ENCODE results near the gene OR4D2.

OR4D2 gene

DNA sequence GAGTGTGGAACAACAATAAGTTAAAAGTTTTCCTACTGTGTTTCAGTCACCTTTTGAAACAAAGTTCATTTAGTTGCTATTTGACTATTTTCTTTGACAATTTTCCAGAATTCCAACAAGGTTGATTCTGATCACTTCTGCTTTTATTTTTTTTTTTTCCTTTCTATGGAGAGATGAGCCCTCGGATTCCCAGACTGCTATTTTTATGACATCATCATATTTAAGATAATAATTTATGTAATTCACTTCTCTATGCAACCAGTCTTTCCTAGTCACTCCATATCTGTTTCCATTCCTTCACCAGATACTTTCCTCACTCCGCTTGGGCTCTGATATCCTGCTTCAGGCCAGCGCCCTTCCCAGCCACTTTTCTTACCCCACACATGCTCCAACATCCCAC is 8.1 kb downstream of the OR4D2 start:
- DNase-seq (ENCODE audit: low spot score) = no peak

DNA sequence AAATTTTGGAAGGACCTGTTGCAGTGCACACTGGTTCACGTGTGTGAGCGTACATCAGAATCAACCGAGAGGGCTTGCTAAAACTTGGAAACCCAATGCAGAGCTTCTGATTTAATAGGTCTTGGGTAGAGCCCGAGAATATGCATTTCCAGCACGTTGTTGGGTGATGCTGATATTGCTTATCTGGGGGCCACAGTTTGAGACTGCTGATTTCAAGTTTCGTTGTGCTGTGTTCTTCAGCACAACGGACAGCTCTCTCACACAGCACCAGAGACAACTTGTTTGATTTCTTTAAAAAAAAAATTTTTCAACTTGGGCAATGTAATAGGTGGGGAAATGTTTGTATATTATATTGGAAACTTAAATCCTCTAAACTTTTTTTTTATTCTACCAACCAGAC is 9.4 kb downstream of the OR4D2 start:
- no peak for DNase-seq (ENCODE audit: low spot score)

DNA sequence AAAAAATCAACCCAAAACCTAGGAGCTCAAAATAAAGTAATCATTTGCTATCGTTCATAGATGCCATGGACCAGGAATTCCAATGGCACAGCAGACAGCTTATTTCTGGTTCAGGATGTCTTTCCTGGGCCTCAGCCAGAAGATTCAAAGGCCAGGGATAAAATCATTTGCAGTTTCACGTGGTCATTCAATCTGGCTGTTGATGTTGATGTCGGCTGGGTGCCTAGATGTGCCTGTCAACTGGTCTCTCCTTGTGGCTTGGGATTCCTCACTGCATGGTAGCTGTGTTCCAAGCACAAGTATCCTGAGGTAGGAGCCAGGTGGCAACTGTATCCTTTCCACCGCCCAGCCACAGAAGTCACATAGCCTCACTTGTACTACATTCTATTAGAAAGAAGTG is 15.0 kb downstream of the OR4D2 start:
- DNase-seq (ENCODE audit: low spot score) = no peak

DNA sequence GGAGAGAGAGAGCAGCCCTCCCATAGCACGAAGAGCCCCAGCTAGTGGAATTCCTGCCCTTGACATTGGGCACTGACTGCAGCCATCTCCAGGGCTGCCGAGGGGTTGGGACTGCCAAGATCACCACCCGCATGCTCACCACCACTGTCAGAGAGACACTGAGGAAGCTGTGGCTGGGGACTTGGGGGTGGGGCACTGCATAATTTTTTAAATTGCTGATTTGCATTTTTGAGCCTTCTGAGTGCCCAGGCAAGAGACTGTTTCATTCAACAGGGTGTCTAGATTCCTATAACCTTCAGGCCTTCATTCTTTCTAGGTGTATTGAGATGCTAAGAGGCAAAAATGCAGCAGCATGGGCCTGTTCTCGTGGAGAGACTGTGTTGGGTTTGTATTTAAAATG is 16.7 kb downstream of the OR4D2 start:
- DNase-seq (ENCODE audit: low spot score) = no peak

DNA sequence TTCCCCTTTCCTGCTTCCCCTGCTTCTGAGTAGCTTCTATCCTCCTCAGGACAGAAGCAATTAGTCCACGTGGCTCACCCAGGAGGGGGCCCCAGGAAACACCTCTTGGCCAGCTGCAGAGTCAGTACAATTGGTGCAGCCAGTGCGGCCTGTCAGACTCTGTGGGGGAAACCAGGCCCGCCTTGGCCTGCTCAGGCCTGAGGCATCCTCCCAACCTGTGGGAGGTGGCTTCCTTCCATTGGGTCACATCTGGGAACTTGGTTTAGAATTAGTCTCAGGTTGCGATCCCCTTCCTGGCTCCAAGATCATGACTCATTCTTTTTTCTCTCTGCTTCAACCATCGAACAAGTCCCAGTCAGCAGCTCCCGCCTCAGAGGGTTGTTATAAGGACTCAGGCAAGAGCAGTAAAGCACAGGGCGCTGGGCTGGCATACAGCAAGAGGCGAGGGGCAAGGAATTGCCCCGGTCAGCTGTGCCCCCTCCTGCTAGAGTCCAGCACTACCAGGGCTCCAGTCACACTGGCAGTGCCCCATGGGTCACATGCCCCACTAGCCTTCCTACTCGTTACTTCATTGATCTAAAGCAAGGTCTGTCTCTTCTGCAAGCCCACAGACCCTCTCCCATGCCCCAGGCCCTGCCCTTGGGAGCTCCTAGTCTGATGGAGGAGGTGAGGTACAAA is 17.7 kb downstream of the OR4D2 start:
- no peak for DNase-seq (ENCODE audit: low spot score)

DNA sequence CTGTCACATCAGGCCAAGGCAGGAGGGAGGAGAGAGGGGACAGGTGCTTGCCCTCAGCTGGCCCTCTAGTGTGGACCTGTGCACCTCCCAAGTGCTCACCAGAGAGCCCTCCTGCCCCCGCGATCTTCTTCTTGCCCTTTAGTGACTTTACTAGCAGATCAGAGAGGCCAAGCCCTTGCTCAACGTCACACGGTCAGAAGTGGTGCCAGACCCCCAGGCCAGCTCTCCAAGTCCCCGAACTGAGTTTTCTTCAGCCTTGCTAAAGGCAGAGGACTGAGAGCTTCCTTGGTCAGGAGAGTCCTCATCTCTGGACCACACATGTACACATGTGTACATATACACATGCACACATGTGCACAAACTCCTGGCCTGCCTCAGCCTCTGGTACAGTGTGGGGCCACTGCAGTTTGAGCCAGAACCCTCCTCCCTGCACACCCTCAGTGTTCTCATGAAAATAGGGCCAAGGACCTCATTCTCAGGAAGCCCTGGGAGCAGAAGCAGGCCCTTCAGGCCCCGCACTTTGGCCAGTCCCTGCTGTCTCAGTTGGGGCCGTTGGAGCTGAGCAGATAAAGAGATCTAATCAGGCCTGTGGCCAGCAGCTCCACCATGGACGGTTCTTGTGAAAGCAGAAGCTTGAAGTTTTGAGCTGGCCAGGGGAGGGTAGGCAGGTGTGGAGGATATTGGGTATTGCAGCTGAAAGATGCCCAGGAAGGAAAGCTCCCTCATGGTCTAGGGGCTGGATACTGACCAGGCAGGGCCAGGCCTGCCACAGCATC is 18.4 kb downstream of the OR4D2 start:
- no peak for DNase-seq (ENCODE audit: low spot score)

DNA sequence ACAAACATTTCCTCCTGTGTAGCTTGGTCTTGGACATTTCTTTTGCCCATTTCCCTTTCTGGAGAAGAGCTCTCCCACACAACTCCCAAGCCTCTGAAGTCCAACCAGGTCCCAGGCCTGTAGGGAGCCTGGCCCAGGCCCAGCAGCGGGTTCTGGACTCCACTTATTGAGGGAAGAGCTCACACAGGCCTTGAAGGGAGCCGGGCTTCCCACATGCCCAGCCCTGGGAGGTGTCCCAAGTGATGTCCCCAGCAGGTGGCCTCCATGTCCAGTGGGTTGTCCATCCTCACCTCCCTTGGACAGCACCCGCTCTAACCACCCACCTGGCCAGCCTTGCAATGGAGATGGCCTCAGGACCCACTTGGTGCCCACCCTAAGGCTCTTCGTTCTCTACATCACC is 19.8 kb downstream of the OR4D2 start:
- DNase-seq (ENCODE audit: low spot score) = peak; percentile 33

DNA sequence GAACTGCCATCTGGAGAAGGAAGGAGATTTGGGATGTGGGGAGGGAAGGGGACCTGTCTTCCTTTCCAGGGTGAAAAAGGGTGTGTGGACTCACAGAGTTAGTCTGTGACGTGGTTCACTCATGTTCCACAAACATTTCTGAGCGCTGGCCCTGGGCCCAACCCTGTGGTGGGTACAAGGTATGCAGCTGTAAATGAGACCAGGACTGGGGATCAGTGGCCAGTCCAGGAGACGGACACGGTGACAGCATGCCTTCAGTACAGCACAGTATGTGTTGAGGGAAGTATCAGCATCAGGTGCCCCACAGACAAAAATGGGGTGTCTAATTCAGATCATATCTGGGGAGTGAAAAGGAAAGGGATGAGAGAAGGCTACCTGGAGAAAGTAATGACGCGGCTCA is 20.3 kb downstream of the OR4D2 start:
- DNase-seq (ENCODE audit: low spot score) = peak; percentile 20

DNA sequence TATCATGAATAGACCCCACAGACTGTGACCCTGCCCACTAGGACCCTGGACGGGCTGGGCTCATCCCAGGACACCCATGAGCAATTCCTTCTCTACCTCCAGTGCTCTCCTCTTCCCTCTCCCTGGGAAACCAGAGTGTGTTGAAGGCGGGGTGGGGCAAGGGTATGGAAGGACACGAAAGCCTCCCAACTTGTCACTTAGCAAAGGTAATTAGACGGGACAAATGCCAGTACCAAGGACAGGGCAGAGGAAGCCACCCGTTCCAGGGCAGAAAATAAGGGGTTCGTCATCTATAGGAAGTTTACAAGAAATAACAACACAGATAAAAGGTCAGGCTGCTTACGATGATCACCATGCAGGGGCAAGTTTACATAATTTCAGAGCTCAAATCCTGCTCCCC is 20.9 kb downstream of the OR4D2 start:
- DNase-seq (ENCODE audit: low spot score) = no peak

DNA sequence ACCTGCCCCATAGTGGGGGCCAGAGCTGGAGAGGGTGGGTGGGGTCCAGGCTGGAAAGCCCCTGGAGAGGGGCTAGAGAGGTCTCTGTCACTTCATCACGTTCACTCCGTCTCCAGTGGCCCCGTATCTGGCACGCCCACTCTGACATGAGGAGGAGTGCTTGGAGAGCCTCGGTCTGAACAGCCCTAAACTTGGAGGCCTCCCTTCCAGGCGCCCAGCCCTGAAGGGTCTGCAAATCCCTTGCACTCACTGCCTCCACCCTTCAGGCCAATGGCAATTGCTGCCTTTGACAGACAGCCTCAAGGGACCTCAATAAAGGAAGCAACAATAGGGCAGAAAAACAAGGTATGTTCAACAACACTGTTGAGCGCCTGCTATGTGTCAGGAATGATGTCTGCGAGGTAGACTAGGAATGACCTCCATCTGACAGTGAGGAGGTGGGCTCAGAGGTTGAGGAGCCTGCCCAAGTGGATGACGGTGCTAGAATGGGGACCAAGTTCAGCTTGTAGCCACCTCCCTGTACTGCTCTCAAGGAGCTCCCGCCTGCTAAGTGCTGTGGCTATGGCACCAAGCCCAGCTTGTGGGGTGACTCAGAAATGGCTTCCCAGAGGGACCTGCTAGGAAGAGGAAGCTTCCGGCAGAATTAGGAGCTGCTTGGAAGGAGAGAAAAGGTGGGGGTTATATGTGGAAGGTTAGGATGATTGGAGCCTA is 22.8 kb downstream of the OR4D2 start:
- DNase-seq (ENCODE audit: low spot score) = no peak

DNA sequence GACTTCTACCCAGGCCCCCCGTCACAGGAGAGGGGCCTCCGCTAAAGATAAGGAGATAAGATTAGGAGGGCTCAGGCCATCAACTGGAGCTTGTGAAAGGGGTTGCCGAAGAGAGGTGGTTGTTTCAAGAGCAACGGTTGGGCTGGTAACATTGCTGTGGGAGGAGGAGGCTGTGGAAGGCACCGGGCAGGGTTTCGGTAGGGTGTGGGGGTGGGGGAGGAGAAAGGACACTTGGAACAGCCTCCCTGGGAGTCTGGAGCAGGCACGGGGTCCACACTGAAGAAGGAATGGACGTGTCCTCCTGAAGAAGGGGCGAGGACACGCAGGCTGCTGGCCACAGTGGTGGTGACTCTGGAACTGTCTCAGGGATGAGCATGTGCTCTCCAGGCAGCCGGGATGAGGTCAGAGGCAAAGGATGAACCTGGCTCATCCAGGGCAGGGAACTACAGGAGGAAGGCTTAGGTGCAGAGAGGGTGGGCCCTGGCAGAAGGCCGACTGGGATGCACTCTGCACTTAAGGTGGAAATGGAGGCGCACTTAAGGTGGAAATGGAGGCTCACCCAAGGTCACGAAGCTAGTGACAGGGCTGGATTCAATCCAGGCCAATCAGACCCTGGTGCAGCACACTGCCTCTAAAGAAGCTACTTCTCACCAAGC is 24.6 kb downstream of the OR4D2 start:
- DNase-seq (ENCODE audit: low spot score) = no peak

DNA sequence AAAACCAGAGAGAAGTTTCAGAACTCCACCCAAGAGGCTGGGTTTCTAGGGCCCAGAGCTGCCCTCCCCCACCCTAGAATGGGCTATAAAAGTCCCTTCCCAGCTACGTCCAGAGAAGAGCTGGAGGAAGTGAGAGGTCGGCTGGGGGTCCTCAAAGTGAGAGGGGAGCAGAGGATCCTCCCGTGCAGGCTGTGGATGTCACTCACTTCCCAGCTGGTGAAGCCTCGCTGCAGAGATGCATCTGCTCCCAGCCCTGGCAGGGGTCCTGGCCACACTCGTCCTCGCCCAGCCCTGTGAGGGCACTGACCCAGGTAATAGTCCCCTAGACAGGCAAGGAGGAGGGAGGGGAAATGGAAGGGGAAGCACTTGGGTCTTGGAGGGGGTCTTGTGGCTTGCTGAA is 25.8 kb downstream of the OR4D2 start, which contains the start of gene EPX:
Gene EPX (plus strand): TSS at position 115 of the 400 bp plus-strand sequence. CDS start 121 bp downstream, at position 236.
- no peak for DNase-seq (ENCODE audit: low spot score)

DNA sequence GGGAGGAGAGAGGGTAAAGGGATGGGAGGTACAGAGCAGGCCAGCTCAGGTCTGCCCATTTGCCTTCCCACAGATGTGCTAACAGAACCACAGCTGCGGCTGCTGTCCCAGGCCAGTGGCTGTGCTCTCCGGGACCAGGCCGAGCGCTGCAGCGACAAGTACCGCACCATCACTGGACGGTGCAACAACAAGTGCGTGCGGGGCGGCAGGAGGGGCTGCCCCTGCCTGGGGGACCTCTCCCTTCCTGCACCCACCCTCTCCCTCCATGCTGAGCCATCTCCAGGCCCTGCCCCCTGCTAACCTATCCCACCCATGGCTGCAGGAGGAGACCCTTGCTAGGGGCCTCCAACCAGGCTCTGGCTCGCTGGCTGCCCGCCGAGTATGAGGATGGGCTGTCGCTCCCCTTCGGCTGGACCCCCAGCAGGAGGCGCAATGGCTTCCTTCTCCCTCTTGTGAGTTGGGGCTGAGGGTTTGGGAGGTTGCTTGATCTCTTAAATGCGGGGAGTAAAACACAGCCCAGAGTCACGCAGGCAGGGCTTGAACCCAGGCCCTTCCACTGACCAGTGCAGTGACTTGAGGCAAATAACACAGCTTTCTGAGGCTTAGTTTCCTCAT is 27.0 kb downstream of the OR4D2 start:
- peak; percentile 41 for DNase-seq (ENCODE audit: low spot score)

DNA sequence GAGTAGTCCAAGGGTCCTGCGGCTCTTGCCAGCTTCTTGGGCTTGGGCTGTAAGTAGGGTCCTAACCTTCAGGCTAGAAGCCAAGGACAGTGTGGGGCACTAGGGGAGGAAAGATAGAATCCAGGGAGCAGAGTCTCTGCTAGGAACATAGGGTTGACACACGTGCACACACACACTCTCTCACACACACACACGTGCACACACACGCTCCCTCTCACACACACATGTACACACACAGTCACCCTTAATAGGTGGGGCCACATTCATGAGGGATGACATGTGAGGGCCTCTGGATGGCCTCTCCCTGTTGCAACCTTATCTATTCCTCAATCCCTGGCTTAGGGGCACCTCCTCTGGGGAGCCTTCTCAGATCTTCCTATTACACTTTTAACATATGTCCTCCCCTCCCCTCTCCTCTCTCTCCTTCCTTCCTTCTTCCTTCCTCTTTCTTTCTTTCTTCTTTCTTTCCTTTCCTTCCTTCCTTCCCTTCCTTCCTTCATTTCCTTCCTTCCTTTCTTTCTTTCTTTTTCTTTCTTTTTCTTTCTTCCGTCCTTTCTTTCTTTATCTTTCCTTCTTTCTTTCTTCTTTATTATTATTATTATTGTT is 28.8 kb downstream of the OR4D2 start:
- no peak for DNase-seq (ENCODE audit: low spot score)

DNA sequence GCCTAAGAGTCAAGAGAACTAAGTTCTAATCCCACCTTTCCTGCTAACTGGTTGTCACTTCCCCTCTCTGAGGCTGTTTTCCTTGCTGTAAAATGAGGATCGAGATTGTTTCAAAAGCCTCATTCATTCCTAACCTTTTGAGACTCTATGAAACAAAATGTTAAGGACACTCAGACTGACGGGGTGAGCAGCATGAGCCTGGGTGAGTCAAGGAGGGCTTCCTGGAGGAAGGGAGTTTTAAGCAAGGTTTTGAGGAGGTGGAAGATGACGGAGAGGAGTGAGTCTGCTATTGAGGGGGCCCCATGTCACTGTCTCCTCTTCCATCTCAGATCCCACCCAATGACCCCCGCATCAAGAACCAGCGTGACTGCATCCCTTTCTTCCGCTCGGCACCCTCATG is 29.8 kb downstream of the OR4D2 start:
- no peak for DNase-seq (ENCODE audit: low spot score)

DNA sequence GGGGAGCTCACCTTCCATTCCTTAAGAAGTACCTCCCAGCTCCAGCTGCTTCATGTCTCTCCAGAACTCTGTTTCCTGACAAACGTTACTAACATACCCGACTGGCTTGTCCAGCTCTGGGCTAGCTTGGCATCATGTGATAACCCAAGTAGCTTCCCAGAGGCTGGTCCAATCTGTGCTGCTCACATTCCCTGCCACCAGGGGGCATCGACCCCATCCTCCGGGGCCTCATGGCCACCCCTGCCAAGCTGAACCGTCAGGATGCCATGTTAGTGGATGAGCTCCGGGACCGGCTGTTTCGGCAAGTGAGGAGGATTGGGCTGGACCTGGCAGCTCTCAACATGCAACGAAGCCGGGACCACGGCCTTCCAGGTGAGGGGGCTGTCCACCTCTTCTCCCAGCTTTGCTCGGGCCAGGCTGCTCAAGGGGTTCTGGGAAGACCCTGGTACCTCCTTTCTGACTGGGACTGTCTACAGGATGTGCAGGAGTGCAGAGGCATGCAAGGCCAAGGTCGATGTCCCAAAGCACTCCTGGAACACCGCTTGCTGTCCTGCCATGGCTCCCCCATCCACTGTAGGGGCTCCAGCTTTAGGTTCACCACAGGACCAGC is 33.3 kb downstream of the OR4D2 start:
- DNase-seq (ENCODE audit: low spot score) = peak; percentile 91

DNA sequence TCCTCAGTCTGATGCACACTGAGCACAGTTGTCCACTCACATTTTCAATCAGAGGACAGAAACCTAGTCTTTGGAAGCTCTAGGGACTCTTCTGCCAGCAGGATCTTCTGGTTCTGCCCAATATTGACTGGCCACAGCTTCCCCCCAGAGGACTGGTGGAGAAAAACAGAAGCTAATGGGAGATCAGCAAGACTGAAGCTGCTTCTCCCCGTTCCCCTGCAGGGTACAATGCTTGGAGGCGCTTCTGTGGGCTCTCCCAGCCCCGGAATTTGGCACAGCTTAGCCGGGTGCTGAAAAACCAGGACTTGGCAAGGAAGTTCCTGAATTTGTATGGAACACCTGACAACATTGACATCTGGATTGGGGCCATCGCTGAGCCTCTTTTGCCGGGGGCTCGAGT is 36.1 kb downstream of the OR4D2 start:
- no peak for DNase-seq (ENCODE audit: low spot score)

DNA sequence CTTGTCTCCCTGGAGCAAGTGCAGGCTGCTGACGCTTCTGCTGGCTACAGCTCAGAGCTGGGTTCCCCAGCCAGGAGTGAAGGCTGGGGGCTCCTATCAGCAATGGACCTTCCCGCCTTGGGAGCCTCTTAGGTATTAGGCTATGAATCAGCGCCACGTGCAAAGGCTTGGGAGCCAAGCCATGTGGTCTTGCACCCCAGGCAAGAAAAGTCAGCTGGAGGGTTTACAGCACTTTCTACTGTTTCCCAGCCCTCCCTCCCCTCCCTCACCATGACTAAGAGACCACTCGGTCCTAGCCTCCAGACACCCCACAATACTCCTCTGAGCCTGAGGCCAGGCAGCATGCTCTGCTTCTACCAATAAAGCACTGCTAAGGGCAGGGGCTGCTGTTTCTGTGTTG is 38.0 kb downstream of the OR4D2 start:
- no peak for DNase-seq (ENCODE audit: low spot score)

DNA sequence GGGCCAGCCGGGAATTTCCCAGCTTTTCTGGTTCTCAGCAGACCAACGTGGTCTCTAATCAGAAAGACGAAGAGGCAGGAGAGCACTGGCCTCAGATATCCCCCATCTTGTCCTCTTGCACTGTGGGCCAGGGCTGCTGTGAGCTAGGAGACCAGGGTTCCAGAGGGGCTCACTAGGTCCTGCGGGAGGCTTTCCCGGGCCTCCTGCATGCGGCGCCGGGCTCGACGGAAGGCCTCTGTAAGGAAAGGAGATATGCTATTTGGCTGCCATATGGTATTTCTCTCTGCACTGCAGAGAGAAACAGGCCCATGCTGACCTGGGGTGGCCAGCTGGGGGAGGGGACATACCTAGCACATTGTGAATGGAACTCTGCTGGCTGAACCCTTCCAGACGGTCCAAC is 39.2 kb downstream of the OR4D2 start:
- DNase-seq (ENCODE audit: low spot score) = no peak

DNA sequence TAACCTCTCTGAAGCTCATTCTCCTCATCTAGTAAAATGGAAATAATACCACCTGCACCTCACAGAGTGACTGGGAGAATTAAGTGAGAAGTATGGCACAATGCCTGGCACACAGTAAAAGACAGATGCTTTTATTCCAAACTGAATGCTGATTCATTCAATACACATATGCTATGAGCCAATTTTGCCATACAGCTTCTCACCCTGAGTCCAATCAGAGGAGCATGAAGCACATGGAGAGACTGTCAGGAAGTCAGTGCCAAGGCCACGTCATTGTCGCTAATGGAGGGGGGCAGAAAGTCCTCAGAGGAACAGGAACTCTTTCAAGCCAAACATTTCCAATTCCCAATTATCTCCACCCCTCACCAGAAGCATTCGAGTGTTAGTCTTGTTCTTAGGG is 40.7 kb downstream of the OR4D2 start:
- DNase-seq (ENCODE audit: low spot score) = no peak

DNA sequence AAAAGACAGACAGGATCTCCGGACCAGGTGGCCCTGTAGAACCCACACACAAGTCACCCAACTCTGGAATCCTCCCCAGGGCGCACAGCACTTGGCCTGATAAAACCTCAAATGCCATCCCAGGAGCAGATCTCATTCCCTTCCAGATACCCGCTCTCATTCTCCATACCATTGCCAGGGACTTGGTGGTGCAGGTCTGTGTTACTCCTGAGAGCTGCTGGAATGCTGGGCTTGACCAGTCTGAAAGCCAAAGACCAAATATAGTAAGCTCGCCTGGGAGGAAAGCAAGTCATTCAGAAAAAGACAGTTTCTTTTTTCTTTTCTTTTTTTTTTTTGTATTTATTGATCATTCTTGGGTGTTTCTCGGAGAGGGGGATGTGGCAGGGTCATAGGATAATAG is 41.6 kb downstream of the OR4D2 start:
- peak; percentile 16 for DNase-seq (ENCODE audit: low spot score)

All from D341Med (cell line).